GM12801 (cell line): ENCODE measurements around the gene MXD4.

ENCODE experiments used
- TF ChIP-seq, protein P1 (sequence below): IDR thresholded peaks from one replicate; pipeline ENCODE4 v1.5.1; 2011; ENCODE audit warnings: control low read depth; ENCODE audit not compliant: insufficient read length; ENCODE audit errors: extremely low read depth

Gene MXD4

DNA sequence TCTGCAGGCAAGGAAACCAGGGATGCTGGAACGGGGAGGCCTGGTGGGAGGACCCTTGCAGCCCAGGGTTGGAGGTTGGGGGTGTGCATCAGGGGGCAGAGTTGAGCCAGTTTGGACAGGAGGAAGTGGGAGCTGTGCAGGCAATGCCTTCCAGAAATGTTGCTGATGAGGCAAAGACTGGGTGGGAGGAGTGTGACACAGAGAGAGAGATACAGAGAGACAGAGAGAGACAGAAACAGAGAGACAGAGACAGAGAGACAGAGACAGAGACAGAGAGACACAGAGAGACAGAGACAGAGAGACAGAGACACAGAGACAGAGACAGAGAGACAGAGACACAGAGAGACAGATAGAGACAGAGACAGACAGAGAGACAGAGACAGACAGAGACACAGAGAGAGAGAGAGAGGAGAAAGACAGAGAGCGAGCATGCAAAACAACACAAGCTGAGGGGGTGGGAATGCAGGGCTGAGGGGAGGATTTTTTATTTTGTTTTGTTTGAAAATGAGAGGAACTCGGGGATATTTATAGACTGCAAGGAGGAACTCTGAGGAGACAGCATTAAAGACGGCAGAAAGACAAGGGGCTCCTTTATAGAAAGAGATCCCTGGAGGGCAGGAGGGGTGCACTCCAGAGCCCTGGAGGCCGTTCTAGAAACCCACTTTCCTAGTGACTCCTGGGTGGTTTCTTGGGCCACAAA is 18.1 kb downstream of the MXD4 start:
- TF ChIP-seq, protein P1, sequence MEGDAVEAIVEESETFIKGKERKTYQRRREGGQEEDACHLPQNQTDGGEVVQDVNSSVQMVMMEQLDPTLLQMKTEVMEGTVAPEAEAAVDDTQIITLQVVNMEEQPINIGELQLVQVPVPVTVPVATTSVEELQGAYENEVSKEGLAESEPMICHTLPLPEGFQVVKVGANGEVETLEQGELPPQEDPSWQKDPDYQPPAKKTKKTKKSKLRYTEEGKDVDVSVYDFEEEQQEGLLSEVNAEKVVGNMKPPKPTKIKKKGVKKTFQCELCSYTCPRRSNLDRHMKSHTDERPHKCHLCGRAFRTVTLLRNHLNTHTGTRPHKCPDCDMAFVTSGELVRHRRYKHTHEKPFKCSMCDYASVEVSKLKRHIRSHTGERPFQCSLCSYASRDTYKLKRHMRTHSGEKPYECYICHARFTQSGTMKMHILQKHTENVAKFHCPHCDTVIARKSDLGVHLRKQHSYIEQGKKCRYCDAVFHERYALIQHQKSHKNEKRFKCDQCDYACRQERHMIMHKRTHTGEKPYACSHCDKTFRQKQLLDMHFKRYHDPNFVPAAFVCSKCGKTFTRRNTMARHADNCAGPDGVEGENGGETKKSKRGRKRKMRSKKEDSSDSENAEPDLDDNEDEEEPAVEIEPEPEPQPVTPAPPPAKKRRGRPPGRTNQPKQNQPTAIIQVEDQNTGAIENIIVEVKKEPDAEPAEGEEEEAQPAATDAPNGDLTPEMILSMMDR = no peak

DNA sequence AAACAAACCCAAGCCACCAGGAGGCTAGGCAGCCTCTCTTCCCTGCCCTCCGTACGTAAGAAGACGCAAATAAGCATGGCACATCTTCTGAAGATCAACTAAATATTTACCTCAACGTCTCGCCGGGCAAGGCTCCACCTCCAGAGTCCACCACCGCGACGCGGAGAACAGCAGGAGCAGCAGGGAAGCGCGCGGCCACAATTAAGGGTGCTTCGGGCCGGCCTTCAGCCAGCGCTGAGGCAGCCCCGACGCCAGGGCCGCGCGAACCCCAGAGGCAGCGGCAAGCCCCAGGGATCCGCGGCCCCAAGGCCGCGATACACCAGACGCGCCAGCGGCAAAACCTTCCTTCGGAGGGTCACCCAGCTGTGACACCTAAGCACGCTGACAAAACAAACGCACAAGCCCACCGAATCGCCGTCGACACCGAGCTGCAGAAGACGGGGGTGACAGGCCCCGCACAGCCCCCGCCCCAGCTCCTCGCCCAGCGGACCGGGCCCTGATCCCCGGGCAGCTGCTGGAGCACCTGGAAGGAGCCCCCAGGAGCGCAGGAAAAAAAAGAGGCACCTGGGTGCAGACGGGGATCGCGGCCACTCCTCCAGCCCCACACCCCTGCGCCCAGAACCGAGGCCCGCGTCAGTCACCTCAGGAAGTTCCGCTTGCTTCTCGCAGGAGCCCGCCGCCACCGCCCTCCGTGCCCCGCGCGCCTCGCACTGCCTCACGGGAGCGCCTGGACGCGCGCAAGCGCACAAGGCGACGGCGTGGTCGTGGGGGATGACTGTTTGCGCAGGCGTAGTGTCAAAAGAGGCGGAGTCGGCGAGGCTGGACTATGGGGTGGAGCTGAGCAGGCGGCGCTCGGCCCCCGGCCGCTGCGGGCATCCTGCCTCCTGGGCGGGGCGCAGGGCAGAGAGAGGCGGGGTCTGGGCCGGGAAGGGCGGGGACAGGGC is 20.2 kb downstream of the MXD4 start, which contains the start of the genes HAUS3 and POLN:
TSS of gene HAUS3 (minus strand) at position 712 of the 944 bp plus-strand sequence. CDS start 1,175 bp downstream, outside the sequence.
TSS of gene POLN (minus strand) at position 712 of the 944 bp plus-strand sequence. CDS start 12,890 bp downstream, outside the sequence.
- TF ChIP-seq, protein P1 = no peak

DNA sequence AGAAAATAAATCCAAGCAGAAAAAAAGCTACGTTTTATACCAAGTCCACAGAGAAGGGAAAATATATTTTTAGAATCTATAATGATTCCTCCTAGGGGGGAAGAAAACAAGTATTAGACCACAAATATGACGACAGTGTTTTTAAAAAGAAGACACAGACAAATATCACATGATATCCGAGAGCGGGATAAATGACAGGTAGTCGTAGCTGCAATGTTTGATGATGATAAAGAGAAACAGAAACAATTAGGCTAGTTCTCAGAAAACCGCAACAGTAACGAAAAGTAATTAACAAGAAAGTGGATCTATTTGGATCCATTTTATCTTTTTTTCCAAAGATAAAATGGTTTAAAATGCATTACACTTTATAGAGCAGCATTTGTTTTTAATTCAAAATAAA is 20.9 kb downstream of the MXD4 start:
- TF ChIP-seq, protein P1 = no peak

DNA sequence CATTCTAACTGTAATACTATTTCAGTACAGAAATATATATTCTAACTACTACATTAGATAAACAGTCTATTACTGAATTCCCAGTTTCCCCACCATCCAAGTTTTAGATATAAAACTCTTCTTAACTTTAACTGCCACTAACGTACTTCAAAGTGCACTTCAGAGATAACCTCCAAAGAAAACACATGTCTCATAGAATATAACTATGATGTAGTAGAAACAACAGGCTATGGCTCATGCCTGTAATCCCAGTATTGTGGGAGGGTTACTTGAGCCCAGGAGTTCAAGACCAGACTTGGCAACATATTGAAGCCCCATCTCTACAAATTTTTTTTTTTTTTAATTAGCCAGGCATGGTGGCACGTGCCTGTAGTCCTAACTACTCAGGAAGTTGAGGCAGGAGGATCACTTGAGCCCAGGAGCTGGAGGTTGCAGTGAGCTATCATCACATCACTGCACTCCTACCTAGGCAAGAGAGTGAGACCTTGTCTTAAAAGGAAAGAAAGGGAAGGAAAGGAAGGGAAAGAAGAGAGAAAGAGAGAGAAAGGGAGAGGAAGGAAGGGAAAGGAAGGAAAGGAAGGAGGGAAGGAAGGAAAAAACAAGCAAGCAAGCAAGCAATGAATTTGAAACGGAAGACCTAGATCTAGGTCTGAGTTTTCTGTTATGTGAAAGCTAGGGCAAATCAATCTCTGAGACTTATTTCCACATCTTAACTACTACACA is 24.8 kb downstream of the MXD4 start:
- TF ChIP-seq, protein P1 = no peak

DNA sequence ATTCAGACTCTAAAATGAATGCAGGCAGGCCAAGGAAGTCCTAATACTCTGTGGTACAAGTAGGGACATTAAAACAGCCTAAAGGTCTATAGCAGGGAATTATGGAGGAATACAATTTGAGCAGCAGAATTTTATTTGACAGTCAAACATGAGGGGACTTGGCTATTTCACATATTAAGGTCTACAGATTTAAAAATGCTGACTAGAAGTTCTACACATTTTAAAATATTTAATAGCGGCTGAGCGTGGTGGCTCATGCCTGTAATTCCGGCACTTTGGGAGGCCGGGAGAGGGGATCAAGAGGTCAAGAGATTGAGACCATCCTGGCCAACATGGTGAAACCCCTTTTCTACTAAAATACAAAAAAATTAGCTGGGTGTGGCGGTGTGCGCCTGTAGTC is 30.8 kb downstream of the MXD4 start:
- TF ChIP-seq, protein P1 = no peak

DNA sequence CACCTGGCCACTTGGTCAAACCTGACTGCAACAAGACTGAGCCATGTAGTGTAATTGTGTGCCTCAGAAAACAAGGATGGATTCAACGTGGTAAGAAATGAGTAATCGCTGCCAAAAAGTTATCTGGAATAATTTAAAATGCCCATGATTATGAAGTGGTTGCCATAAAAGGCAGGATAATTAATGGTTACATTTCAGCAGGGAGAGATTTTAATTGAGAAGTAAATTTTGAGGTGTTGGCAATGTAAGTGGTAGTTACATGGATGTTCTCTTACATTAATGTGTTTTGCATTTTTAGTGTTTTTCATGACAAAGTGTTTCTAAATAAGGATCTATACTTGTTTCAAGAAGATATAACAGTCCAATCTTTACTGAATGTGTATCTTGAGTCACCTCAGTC is 35.6 kb downstream of the MXD4 start:
- TF ChIP-seq, protein P1 = no peak

DNA sequence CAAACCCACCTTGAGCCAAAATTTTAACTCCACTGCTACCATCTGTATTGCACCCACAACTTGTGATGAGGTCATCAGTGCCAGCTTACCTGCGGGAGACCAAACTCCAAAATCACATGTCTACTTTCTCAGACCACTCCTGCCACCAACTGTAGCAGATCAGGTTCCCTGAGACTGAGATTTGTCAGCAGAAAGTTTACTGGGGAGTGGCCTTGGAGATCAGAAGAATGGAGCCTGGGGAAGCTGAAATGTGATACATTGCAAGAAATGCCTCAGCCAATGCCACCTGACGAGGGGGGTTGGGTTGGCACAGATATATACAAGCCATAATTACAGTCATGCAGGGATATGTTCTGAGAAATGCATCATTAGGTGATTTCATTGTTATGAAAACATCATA is 39.1 kb downstream of the MXD4 start:
- TF ChIP-seq, protein P1 = no peak
